ENCODE results near the gene PPARA.

Gene PPARA

GRCh38 chr22:46114518-46115387 lies 35.6 kb upstream of the PPARA start:
- DNase-seq = no peak

GRCh38 chr22:46115388-46115678 lies 35.0 kb upstream of the PPARA start:
- no peak for DNase-seq

GRCh38 chr22:46115755-46116490 lies 34.4 kb upstream of the PPARA start:
- DNase-seq = no peak

- DNase-seq = peak; percentile 85
Measured at GRCh38 chr22:46116491-46116958, 33.8 kb upstream of the PPARA start.

GRCh38 chr22:46117206-46118199 lies 32.8 kb upstream of the PPARA start:
- DNase-seq = no peak

- DNase-seq = no peak
Measured at GRCh38 chr22:46119093-46119728, 31.1 kb upstream of the PPARA start.

GRCh38 chr22:46119729-46120419 lies 30.5 kb upstream of the PPARA start:
- DNase-seq = no peak

- DNase-seq = no peak
Measured at GRCh38 chr22:46120420-46120737, 29.9 kb upstream of the PPARA start.

GRCh38 chr22:46121079-46121478 lies 29.2 kb upstream of the PPARA start:
- DNase-seq = no peak

- DNase-seq = no peak
Measured at GRCh38 chr22:46121523-46122287, 28.6 kb upstream of the PPARA start.

GRCh38 chr22:46122511-46122971 lies 27.8 kb upstream of the PPARA start:
- peak; percentile 66 for DNase-seq

GRCh38 chr22:46122980-46123693 lies 27.2 kb upstream of the PPARA start:
- DNase-seq = no peak

- DNase-seq = no peak
Measured at GRCh38 chr22:46123694-46124382, 26.5 kb upstream of the PPARA start.

GRCh38 chr22:46124383-46125144 lies 25.8 kb upstream of the PPARA start:
- DNase-seq = no peak

- DNase-seq = no peak
Measured at GRCh38 chr22:46125311-46125710, 25.0 kb upstream of the PPARA start.

- DNase-seq = no peak
Measured at GRCh38 chr22:46125816-46126765, 24.2 kb upstream of the PPARA start.

GRCh38 chr22:46126853-46127385 lies 23.4 kb upstream of the PPARA start:
- DNase-seq = no peak
